ENCODE data around the gene TNNC1. TPM values are rescaled to one million over a fixed set of nuclear protein-coding genes. Genes with fewer than 3 reads are reported as not detected.

The TNNC1 gene
- total and polyA plus RNA-seq, 2 donors (not counting 1 experiment from before 2014, with no cell fraction given) = 1.1 to 5.4 TPM

DNA sequence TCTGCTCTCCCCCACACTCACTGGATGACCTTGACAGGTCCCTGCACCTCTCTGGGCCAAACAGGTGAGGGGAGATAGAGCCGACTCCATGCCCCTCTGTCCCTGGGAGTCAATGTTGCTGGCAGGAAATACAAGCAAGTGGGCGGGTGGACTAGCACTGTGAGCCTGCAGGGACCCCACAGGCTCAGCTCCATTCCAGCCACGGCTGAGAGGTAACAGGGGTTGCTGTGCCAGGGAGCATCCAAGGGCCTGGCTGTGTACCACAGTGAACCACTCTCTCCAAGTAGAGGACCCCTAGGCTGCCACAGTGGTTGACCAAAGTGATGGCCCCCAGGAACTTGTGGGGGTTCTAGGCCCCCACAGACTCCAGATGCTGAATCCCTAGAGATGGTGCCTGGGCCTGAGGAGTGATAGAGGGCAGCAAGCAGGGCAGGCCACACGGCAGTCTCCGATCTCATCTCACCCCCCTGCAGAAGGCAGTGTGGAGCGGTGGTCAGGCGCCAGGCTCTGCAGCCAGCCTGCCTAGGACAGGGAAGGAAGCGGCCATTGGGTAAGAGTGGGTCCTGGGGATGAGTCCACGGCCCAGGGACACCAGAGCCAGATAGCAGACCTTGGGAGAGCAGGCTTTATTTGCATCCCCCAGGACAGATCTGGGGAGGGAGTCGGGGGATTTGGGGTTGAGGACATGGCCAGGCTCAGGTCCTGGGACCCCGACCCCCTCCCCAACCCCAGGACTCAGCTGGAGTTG, 3.2 kb downstream of the TNNC1 start:
- Histone ChIP-seq H2AFZ (ENCODE audit: insufficient read depth, low read depth, low read length, poor library complexity, severe bottlenecking) (no peak overlapping the region), H3K9me3 (ENCODE audit: control extremely low read depth in 1 of 3, control insufficient read depth in 2 of 3, insufficient read depth in 1 of 3, low read length in 2 of 3) (no peaks in the 10 kb centered on the region), H3K4me1 (ENCODE audit: control insufficient read depth in 2 of 2, insufficient read depth in 2 of 2, low read length in 2 of 2) (peaks cover 10 to 18% of the 10 kb centered on the region in 2 donors), H3K4me3 (ENCODE audit: control extremely low read depth in 1 of 5, extremely low read depth in 1 of 5, insufficient read depth in 1 of 5, low read depth in 2 of 5, low read length in 4 of 5) (no peak overlapping the region), H3K27ac (ENCODE audit: low read length in 2 of 2) (no peak overlapping the region), H3K27me3 (replicated peaks in 1 of 4; ENCODE audit: control extremely low read depth in 1 of 4, control insufficient read depth in 3 of 4, insufficient read depth in 4 of 4, low read length in 3 of 4) (no peaks in the 10 kb centered on the region), H3K36me3 (replicated peaks in 1 of 2; ENCODE audit: control extremely low read depth in 1 of 2, control insufficient read depth in 1 of 2, extremely low read depth in 1 of 2, insufficient read depth in 2 of 2, low read length in 1 of 2) (no peaks in the 10 kb centered on the region), H4K20me1 (ENCODE audit: control insufficient read depth, insufficient read depth, low read length, poor library complexity, severe bottlenecking) (no peaks in the 10 kb centered on the region), H3K79me2 (ENCODE audit: control insufficient read depth, insufficient read depth, low read length) (peaks cover 35% of the 10 kb centered on the region), H3K4me2 (replicated peaks; ENCODE audit: low read depth, low read length, poor library complexity, severe bottlenecking) (no peak overlapping the region), H3K9ac (ENCODE audit: low read length) (no peak overlapping the region)
- intact Hi-C loops (cut with micrococcal nuclease) = no loop called here
- H3K9me3 Mint-ChIP-seq (ENCODE audit: insufficient read depth) = no peaks in the 10 kb centered on the region
- H3K27me3 Mint-ChIP-seq = no peaks in the 10 kb centered on the region
- ATAC-seq (ENCODE audit: low read depth) (no peak), DNase-seq (no peak)
- ChIA-PET POLR2A (interaction anchor here (1.2 kb wide), 1 partner anchor 17 kb away, joined by 4 read pairs; no protein-coding TSS in a partner anchor), CTCF (interaction anchor here (0.7 to 1.3 kb wide), 2 partner anchors 38 to 219 kb away, joined by 3 read pairs; no protein-coding TSS in a partner anchor)
- H3K4me3 Mint-ChIP-seq = no peak overlapping the region
- WGBS (ENCODE audit: insufficient coverage) = 89% methylated on average over 8 of the region's 11 CpGs
- TF ChIP-seq EZH2 (IDR thresholded peaks at IDR 0.05; ENCODE audit: borderline replicate concordance, insufficient read depth, low read depth, low read length, poor library complexity, severe bottlenecking) (no peak), CTCF (IDR thresholded peaks at IDR 0.05) (no peak)
- H3K27ac Mint-ChIP-seq = no peak overlapping the region
- peaks cover 13% of the 10 kb centered on the region for H3K4me1 Mint-ChIP-seq
